CD1c-positive myeloid dendritic cell (primary cell): ENCODE data around the gene AP3B2.
"Not testable (repeated sequence)": the region's sequence is repeated elsewhere in the genome, so short reads cannot be mapped to it uniquely, and the experiment has no call there.

Source experiments
- DNase-seq: peaks from one replicate; pipeline ENCODE4 v3.0.0-alpha.2; 2016; ENCODE audit errors: extremely low spot score

AP3B2 gene, protein sequence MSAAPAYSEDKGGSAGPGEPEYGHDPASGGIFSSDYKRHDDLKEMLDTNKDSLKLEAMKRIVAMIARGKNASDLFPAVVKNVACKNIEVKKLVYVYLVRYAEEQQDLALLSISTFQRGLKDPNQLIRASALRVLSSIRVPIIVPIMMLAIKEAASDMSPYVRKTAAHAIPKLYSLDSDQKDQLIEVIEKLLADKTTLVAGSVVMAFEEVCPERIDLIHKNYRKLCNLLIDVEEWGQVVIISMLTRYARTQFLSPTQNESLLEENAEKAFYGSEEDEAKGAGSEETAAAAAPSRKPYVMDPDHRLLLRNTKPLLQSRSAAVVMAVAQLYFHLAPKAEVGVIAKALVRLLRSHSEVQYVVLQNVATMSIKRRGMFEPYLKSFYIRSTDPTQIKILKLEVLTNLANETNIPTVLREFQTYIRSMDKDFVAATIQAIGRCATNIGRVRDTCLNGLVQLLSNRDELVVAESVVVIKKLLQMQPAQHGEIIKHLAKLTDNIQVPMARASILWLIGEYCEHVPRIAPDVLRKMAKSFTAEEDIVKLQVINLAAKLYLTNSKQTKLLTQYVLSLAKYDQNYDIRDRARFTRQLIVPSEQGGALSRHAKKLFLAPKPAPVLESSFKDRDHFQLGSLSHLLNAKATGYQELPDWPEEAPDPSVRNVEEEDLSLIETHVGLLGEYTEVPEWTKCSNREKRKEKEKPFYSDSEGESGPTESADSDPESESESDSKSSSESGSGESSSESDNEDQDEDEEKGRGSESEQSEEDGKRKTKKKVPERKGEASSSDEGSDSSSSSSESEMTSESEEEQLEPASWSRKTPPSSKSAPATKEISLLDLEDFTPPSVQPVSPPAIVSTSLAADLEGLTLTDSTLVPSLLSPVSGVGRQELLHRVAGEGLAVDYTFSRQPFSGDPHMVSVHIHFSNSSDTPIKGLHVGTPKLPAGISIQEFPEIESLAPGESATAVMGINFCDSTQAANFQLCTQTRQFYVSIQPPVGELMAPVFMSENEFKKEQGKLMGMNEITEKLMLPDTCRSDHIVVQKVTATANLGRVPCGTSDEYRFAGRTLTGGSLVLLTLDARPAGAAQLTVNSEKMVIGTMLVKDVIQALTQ

DNA sequence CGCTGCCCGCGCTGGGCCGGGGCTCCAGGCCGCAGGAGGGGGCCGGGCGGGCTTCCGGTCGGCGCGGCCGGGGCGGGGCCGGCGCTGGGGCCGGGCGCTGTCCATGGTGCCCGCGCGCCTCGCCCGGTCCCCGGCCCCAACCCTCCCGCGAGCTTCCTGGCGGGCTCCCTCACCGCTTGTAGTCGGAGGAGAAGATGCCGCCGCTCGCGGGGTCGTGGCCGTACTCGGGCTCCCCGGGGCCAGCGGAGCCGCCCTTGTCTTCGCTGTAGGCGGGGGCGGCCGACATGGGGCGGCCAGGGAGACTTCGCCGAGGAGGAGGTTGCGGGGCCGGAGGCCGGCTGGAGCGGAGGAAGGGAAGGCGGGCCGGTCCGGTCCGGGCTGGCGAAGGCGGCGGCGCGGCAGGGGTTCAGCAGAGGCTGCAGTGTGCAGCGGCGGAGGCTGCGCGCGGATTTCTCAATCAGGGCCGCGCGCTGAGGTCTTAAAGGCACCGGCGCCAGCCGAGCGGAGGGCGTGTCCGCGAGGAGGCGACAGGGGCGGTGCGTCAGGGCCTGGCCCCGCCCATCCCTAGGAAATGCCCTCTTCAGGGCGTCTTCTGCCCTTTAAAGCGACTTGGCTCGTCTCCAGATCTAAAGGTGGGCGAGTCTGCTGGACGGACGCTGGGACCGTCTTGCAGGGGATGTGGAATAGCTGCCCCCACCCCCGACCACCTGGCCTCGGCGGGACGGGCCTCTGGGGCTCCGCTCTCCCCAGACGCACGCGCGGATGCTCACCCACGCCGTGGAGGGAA lies at the start of gene AP3B2:
TSS of gene AP3B2 (minus strand) at position 455 of the 787 bp plus-strand sequence. CDS start at position 286, 169 bp downstream.
- peak; percentile 83 for DNase-seq

DNA sequence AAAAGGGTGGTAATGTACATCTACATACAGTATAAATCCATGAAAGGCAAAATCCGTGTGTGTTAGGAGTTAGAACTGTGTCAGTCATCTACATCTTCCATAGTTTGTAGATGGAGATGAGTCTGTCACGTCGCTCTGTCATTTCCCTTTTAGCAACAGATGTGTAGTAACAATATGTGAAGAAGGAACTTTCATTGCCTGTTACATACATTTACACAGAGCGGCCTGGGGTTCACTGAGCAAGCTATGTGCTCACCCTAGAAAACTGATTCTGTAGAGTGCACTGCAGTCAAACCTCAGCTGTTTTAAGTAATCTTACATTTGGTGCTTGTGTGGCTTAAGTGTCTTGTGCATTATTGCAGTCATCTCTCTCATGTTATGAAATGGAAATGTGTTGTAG lies 41.6 kb upstream of the AP3B2 start:
- DNase-seq: peak; percentile 45

DNA sequence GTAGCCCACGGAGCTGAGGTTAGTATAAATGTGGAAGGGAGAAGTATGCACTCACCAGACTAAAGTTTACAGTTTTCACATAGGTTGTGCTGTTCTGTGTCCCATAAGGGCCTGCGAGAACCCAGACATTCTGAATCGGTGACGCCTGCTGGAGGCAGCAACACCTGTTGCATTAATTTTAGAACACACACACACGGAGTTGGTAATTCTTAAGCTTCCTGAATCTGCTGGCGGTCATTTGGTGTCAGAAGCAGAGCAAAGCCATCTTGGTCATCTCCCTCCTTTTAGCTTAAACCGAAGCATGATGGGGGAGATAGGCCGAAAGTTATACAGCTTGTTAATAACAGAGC lies 41.1 kb upstream of the AP3B2 start:
- peak; percentile 5 for DNase-seq

DNA sequence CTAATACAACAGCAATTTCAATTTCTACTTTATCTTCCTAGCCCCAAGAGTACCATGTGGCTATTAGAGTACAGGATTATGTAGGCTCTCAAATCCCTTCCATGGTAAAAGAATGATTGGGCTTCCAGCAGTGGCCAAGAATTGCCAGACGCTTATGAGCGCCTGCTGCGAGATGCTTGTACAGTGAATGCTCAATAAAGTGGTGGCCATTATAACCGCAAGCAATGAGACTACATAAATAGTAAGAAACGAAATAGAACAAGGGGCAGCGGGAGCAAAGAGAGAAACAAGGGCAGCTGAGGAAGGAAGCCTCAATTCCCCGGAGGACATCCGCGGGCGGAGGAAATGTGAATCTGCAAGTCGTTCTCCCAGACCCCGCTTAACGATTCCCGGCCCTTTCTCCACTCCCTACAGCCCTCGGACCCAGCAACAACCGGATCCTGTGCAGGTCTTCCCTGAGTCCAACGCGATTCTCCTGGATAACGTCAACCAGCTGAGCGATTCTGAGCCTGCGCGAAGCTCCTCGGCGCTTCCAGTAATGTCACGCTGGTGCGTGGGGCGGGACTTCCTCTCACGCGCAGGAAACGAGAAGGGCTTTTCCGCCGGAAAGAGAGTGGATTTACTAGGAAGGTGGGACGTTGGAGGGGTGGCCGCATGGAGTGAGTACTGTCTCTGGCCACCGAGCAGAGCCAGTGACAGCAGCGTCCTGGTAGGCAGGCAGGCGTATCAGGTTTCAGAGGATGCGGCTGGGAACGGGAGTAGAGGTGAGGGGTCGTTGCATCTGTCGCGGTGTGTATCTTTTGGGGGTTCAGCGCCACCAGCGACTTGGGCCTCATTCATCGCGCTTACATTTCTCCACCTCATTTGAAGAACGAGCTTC lies 40.5 kb upstream of the AP3B2 start:
- peak; percentile 95 for DNase-seq

DNA sequence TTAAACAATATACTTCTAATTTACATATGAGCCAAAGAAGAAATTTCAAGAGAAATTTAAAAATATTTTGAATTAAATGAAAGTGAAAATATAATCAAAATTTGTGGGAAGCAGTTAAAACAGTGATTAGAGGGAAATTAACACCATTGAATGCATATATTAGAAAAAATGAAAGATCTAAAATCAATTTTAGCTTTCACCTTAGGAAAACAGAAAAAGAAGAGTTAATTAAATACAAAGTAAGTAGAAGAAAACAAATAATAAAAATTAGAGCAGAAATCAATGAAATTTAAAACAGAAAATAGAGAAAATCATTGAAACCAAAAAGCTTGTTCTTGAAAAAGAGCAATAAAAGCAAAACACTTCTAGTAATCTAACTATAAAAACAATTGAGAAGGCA lies 38.6 kb upstream of the AP3B2 start:
- DNase-seq: no peak

DNA sequence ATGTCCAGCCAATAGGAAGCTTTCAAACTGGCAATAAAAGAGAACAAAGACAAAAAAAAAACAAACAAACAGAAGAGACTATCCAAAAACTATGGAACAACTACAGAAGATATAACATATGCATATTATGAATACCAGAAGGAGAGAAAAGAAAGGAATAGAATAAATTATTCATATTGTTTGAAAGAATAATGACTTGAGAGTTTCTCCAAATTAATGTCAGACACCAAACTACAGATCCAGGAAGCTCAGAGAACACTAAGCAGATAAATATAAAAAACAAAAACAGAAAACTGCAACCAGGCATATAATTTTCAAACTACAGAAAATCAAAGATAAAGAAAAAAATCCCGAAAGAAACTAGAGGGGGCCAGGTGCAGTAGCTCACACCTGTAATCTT lies 34.1 kb upstream of the AP3B2 start:
- DNase-seq: no peak

DNA sequence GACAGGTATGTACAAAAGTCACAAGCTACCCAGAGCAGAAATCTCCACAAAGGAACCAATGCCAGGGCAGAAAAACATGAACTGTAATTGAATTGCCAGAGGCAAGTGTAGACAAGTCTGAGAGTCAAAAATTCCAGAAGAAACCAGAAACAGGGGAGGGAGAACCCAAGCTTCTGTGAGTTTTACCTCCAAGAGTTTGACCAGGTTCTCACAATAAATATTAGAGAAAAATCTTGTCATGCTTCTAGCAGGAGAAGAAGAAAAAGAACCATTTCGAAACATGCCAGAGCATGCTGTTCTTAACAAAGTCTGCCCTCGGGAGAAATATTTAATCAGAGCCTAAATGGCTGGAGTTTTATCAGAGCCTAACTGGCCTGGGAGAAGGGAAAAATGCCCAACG lies 32.5 kb upstream of the AP3B2 start:
- no peak for DNase-seq

DNA sequence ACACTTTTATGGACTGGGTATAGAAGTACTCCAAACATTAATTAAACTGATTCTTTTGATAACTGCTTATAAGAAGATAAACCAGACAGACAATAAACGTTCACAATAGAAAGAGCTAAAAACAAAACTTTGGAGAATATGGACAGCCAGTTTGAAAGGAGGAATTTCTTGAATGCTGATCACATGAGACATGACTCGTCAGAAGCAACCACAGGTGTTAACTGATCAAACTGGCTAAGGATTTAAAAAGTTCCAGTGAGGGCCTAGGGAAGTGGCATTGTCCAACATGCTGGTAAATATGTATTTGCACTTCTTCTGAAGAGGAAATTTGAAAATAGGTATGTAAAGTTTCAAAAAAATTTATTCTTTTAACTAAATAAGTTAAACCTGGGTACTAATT lies 29.4 kb upstream of the AP3B2 start:
- DNase-seq: no peak

DNA sequence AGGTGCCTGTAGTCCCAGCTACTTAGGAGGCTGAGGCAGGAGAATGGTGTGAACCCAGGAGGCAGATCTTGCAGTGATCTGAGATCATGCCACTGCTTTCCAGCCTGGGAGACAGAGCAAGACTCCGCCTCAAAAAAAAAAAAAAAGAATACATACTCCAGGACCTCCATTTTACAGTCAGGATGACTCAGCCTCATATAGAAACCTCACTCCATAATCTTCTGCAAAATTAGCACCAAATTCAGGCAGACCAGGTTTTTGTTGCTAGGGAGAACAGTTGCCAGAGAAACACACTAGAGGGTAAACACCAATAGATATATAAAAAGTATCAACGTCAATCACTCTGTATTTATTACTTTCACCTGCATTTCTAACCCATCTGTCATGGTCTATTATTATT lies 28.3 kb upstream of the AP3B2 start:
- DNase-seq: no peak

DNA sequence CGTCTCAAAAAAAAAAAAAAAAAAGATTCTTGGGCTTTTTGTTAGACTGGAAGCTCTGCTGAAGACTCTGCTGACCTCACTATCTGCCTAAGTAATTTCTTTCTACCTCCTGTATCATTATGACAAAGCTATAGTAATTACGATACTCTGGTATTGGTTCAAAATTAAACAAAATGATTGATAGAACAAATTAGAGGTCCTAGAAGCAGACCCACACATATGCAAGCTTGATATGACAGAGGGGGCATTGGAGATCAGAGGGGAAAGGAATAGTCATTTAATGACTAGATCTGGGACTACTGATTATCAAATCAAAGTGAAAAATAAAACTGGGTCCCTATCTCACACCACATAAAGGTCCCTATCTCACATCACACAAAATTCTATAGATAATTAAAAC lies 21.9 kb upstream of the AP3B2 start:
- no peak for DNase-seq

DNA sequence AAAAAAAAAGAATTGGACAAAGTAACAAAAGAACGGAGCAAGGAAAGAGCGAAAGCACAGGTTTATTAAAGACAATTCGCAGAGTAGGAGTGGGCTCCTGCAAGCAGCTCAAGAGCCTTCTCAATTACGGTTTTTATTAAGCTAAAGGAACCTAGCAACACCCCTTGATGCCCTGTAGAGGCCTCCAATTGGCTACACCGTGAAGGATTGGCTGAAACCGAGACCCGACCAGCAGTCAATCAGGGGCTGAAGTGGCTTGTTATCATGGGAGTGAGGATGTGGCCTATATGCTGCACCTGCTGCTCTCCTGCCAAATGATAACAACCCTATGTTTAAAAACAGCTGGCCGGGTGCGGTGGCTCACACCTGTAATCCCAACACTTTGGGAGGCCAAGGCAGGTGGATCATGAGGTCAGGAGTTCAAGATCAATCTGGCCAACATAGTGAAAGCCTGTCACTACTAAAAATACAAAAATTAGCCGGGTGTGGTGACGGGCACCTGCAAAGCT lies 20.4 kb upstream of the AP3B2 start:
- DNase-seq: no peak

DNA sequence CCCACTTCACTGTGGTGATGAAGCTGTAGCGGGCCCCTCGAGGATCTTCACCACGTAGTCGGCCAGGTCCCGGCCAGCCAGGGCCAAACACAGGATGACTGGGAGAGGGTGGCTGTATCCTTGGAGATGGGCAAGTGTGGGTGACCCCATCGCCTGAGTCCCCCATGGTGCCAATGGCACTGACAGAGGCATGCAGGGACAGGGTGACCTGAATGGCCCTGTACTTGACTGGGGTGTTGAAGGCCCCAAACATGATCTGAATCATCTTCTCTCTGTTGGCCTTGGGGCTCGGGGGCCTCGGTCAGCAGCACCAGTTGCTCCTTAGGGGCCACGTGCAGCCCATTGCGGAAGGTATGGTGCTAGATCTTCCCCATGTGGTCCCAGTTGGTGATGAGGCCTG lies 17.1 kb upstream of the AP3B2 start:
- DNase-seq: no peak

DNA sequence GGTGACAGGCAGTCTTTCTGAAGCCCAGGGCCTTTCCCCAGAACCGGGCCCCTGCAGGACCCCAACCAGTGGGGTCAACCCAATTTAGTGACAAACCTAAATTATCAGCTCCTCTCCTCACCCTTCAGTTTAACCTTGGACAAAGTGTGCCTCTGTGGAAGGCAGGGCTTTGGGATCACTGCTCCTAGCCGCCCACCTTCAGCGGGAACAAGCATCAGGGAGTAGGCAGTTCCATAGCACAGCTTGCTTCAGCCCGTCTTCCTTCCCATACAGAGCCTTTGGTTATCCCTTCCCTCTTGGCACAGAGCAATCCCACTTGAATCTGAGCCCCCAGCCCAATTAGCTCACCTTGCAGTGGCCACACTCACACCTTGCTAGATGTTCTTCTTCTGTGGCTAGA lies 5.3 kb upstream of the AP3B2 start:
- DNase-seq: no peak

DNA sequence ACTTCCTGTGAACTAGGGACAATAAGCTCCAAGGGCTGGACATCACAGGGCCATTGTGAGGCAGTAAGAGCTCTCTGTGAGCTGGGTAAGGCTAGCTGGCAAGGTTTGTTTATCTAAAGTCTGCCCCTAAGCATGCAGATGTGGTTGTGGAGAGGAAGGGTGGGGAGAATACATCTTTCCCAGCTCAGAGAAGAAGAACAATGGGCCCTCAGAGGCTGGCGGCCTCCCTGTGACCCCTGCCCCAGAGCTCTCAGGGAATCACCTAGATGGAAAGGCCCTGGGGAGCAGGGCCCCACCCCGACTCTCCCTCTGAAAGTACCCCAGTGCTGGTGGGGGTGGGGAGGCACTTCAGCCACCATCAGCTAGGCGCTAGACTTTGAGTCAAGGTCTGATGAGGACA lies 4.3 kb upstream of the AP3B2 start:
- DNase-seq: no peak

DNA sequence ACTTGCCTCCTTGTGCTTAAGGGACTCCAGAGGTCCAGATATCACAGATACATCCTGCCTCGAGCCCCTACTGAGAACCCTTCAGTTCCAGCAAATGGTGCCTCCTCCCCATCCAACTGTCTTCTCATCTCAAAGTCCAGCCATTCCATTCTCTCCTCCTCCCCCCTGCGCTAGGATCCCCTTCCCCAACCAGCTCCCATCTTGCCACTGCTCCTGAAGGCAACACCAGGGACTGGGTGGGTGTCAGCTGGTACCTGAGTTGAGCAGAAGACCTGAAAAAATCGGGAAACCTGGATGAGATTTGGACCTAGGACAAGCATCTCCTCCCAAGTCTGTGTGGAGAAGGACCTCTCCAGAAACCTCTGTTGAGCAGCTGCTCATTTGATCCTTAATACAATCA lies 2.4 kb upstream of the AP3B2 start:
- DNase-seq: no peak

DNA sequence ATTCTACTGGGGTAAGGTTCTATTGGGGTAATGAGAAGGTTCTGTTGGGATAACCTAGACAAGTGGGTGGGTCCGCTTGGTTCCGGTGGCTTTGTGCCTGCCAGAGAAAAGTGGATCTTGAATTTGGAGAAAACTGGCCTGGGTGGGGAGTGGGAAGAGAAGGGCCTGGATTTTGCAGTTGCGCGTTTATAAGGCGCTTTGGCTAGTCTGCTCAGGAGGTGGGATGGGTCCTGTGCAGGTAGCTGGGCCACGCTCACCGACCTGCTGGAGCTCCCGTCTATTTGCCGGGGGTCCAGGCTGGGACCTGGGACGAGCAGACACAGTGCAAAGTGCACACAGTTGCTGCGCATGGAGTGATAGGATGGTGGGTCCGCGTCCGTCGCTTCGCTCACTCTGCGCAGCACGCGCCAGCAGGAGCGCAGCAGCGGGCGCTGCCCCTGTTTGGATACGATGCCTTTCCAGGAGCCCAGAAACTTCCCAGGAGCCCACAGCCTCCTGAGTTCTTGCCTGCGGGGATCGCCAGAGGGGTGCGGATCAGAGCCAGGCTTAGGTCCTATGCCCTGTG lies 1.3 kb upstream of the AP3B2 start:
- DNase-seq: no peak

DNA sequence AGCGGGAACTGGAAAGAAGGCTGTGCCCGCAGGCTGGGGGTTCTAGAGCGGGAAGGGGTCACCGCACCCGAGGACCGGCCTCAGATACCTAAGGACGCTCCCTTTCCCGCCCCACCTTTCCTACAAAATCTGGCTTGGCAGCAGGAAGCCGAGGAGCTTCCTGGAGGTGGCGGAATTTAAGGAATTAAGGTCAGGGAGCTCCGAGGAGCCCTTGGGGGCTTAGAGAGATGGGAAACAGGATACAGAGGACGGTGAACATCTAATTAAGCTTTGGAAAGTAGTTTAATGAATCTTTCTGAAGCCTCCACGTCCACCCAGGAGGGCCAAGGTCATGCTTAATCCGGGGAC lies 507 bp upstream of the AP3B2 start:
- no peak for DNase-seq

DNA sequence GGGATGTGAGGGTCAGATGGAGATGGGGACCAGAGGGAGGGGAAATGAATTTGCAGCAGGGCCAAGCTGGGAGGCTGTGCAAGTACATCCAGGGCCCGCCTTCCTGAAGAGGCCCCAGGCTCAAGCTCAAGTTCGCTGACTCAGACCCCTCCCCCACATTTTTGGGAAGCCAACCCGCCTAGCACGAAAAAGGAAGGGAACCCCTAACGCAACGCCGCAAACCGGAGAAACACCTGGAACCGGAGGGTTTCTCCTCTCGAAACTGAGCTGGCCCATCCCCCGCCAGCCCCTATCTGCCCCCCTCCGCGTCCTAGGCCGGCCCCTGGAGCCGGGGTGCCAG lies 624 bp downstream of the AP3B2 start:
- no peak for DNase-seq

DNA sequence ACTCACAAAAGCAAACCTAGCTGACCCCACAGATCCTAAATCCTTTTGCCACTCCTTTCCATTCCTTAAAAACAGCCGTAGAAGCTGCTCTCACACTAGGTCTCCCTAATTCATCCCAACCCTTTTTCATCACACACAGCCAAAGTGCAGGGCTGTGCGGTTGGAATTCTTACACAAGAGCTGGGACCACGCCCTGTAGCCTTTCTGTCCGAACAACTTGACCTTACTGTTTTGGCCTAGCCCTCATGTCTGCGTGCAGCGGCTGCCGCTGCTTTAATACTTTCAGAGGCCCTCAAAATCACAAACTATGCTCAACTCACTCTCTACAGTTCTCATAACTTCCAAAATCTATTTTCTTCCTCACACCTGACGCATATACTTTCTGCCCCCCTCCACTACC lies 3.8 kb downstream of the AP3B2 start:
- DNase-seq: not testable (repeated sequence)

DNA sequence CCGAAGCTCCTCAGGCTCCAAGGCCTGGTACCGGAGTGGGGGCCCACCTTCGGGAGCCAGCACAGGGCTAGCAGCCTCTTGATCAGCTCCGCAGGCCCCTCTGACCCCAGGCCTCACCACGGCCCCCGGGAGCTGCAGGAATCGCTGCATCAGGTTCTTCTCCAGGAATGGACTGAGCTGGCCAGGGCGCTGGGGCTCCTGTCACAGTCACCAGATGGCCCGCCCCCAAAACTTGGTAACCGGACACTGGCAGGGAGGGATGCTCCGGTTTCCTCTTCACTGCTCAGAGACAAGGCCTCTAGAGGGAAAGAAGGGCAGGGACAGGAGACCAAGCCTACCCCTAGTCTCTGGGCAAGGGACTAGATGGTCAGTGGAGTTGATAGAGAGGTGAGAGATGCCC lies 9.9 kb downstream of the AP3B2 start:
- DNase-seq: no peak
